HUES48 (cell line): ENCODE measurements around the gene INPP1.

Experiments used
- H3K27ac ChIP-seq: one replicate; pipeline ENCODE4 v1.7.0; 2013; ENCODE audit warnings: low read depth, low read length, inconsistent platforms
- H3K27me3 ChIP-seq: 2 replicates; pipeline ENCODE4 v1.6.1; 2013; ENCODE audit warnings: mild to moderate bottlenecking, low read length; ENCODE audit not compliant: control insufficient read depth, insufficient read depth
- H3K36me3 ChIP-seq: 2 replicates; pipeline ENCODE4 v1.6.1; 2013; ENCODE audit warnings: low read length; ENCODE audit not compliant: control insufficient read depth, insufficient read depth
- H3K4me1 ChIP-seq: 2 replicates; pipeline ENCODE4 v1.6.1; 2013; ENCODE audit warnings: mild to moderate bottlenecking, low read length; ENCODE audit not compliant: control insufficient read depth, insufficient read depth
- H3K4me3 ChIP-seq: 2 replicates; pipeline ENCODE4 v1.5.1; 2013; ENCODE audit warnings: mild to moderate bottlenecking, low read depth, low read length
- H3K9ac ChIP-seq: 2 replicates; pipeline ENCODE4 v1.6.1; 2013; ENCODE audit warnings: mild to moderate bottlenecking, low read depth, low read length, moderate library complexity
- H3K9me3 ChIP-seq: 2 replicates; pipeline ENCODE4 v1.6.1; 2013; ENCODE audit warnings: low read length; ENCODE audit not compliant: control insufficient read depth, insufficient read depth

The INPP1 gene

GRCh38 chr2:190362894-190363293 is 19.5 kb downstream of the INPP1 start:
- H3K36me3 ChIP-seq: no peaks in the 10 kb centered on the region
- no peak overlapping the region for H3K27ac ChIP-seq
- no peak overlapping the region for H3K4me3 ChIP-seq
- peaks cover 4% of the 10 kb centered on the region; the same call in 1 of the 2 replicates for H3K4me1 ChIP-seq
- no peaks in the 10 kb centered on the region for H3K9me3 ChIP-seq
- no peak overlapping the region for H3K9ac ChIP-seq
- no peaks in the 10 kb centered on the region for H3K27me3 ChIP-seq

- H3K27me3 ChIP-seq: no peaks in the 10 kb centered on the region
- H3K36me3 ChIP-seq: no peaks in the 10 kb centered on the region
- H3K9me3 ChIP-seq: no peaks in the 10 kb centered on the region
- no peak overlapping the region for H3K27ac ChIP-seq
- H3K4me3 ChIP-seq: no peak overlapping the region
- H3K4me1 ChIP-seq: no peaks in the 10 kb centered on the region
- no peak overlapping the region for H3K9ac ChIP-seq
Observed at GRCh38 chr2:190365499-190366204, 22.3 kb downstream of the INPP1 start.

- Histone ChIP-seq H3K4me1 (no peaks in the 10 kb centered on the region), H3K27me3 (no peaks in the 10 kb centered on the region), H3K36me3 (no peaks in the 10 kb centered on the region), H3K4me3 (no peak overlapping the region), H3K27ac (no peak overlapping the region), H3K9ac (no peak overlapping the region), H3K9me3 (no peaks in the 10 kb centered on the region)
Observed at GRCh38 chr2:190366248-190366753, 22.9 kb downstream of the INPP1 start.

- H3K27ac ChIP-seq: no peak overlapping the region
- H3K27me3 ChIP-seq: no peaks in the 10 kb centered on the region
- H3K9me3 ChIP-seq: no peaks in the 10 kb centered on the region
- H3K4me3 ChIP-seq: no peak overlapping the region
- H3K36me3 ChIP-seq: no peaks in the 10 kb centered on the region
- no peak overlapping the region for H3K9ac ChIP-seq
- no peaks in the 10 kb centered on the region for H3K4me1 ChIP-seq
Observed at GRCh38 chr2:190367091-190367490, 23.7 kb downstream of the INPP1 start.

GRCh38 chr2:190369635-190370034 is 26.2 kb downstream of the INPP1 start:
- Histone ChIP-seq H3K9me3 (no peaks in the 10 kb centered on the region), H3K27ac (no peak overlapping the region), H3K27me3 (no peaks in the 10 kb centered on the region), H3K4me3 (no peak overlapping the region), H3K36me3 (no peaks in the 10 kb centered on the region), H3K4me1 (no peaks in the 10 kb centered on the region), H3K9ac (no peak overlapping the region)

GRCh38 chr2:190376083-190376482 is 32.7 kb downstream of the INPP1 start:
- Histone ChIP-seq H3K27ac (no peak overlapping the region), H3K27me3 (no peaks in the 10 kb centered on the region), H3K9me3 (no peaks in the 10 kb centered on the region), H3K4me1 (no peaks in the 10 kb centered on the region), H3K36me3 (no peaks in the 10 kb centered on the region), H3K4me3 (no peak overlapping the region), H3K9ac (no peak overlapping the region)

GRCh38 chr2:190376591-190377245 is 33.3 kb downstream of the INPP1 start:
- Histone ChIP-seq H3K27ac (no peak overlapping the region), H3K36me3 (no peaks in the 10 kb centered on the region), H3K4me3 (no peak overlapping the region), H3K27me3 (no peaks in the 10 kb centered on the region), H3K9me3 (no peaks in the 10 kb centered on the region), H3K4me1 (no peaks in the 10 kb centered on the region), H3K9ac (no peak overlapping the region)

- no peak overlapping the region for H3K9ac ChIP-seq
- no peak overlapping the region for H3K27ac ChIP-seq
- no peaks in the 10 kb centered on the region for H3K36me3 ChIP-seq
- H3K27me3 ChIP-seq: no peaks in the 10 kb centered on the region
- no peaks in the 10 kb centered on the region for H3K9me3 ChIP-seq
- no peak overlapping the region for H3K4me3 ChIP-seq
- no peaks in the 10 kb centered on the region for H3K4me1 ChIP-seq
Observed at GRCh38 chr2:190378880-190379237, 35.5 kb downstream of the INPP1 start.

- no peak overlapping the region for H3K4me3 ChIP-seq
Observed at GRCh38 chr2:190379249-190379964, 36.0 kb downstream of the INPP1 start.

GRCh38 chr2:190380962-190381412 is 37.6 kb downstream of the INPP1 start:
- no peaks in the 10 kb centered on the region for H3K27me3 ChIP-seq
- H3K9me3 ChIP-seq: no peaks in the 10 kb centered on the region
- H3K4me3 ChIP-seq: no peak overlapping the region
- no peaks in the 10 kb centered on the region for H3K4me1 ChIP-seq
- H3K9ac ChIP-seq: no peak overlapping the region
- H3K27ac ChIP-seq: no peak overlapping the region
- no peaks in the 10 kb centered on the region for H3K36me3 ChIP-seq

More at GRCh38 chr2:190379249-190379964, 36.0 kb downstream of the INPP1 start:
- Histone ChIP-seq H3K36me3 (no peaks in the 10 kb centered on the region), H3K9me3 (no peaks in the 10 kb centered on the region), H3K27me3 (no peaks in the 10 kb centered on the region), H3K9ac (no peak overlapping the region), H3K4me1 (no peaks in the 10 kb centered on the region), H3K27ac (no peak overlapping the region)

- Histone ChIP-seq H3K27me3 (no peaks in the 10 kb centered on the region), H3K4me3 (no peak overlapping the region), H3K9me3 (no peaks in the 10 kb centered on the region), H3K27ac (no peak overlapping the region), H3K36me3 (no peaks in the 10 kb centered on the region), H3K4me1 (no peaks in the 10 kb centered on the region), H3K9ac (no peak overlapping the region)
Observed at GRCh38 chr2:190382851-190383250, 39.5 kb downstream of the INPP1 start.
